Stimulated activated naive CD8-positive, alpha-beta T cell treated with anti-CD3 and anti-CD28 coated beads, Interleukin-15, Interleukin-2, amounts not matched to agents 100 U/mL and 50 U/mL, for 24 hours (primary cell): ENCODE data around the gene TAF12.
"Not testable (repeated sequence)": the region's sequence is repeated elsewhere in the genome, so short reads cannot be mapped to it uniquely, and the experiment has no call there.

ENCODE experiments used
- ATAC-seq: fragments of 150-1000 bp; cut with Tn5 transposase; one replicate; pipeline ENCODE4 v1.10.0; 2021
- DNase-seq: peaks from one replicate; pipeline ENCODE4 v3.0.0; 2021

TAF12 gene

GRCh38 chr1:28644494-28644893, 1.6 kb upstream of the TAF12 start:
- DNase-seq, result no peak
- ATAC-seq, result no peak

- ATAC-seq (peak; percentile 5), DNase-seq (no peak)
Observed at GRCh38 chr1:28642056-28642846, 616 bp downstream of the TAF12 start.

- DNase-seq, result no peak
- ATAC-seq, result no peak
Observed at GRCh38 chr1:28640766-28641165, 2.1 kb downstream of the TAF12 start.

GRCh38 chr1:28632560-28632959, 10.3 kb downstream of the TAF12 start:
- no peak for DNase-seq
- no peak for ATAC-seq

GRCh38 chr1:28631713-28632112, 11.2 kb downstream of the TAF12 start:
- DNase-seq, result no peak
- ATAC-seq, result no peak

GRCh38 chr1:28613175-28613574, 29.7 kb downstream of the TAF12 start:
- DNase-seq (no peak), ATAC-seq (no peak)

- DNase-seq, result no peak
- ATAC-seq, result no peak
Observed at GRCh38 chr1:28606771-28607170, 36.1 kb downstream of the TAF12 start.

- DNase-seq, result no peak
- no peak for ATAC-seq
Observed at GRCh38 chr1:28604962-28605361, 37.9 kb downstream of the TAF12 start.

- no peak for ATAC-seq
- no peak for DNase-seq
Observed at GRCh38 chr1:28604411-28604810, 38.5 kb downstream of the TAF12 start.

- ATAC-seq (no peak), DNase-seq (peak; percentile 42)
Observed at GRCh38 chr1:28602536-28603439, 40.1 kb downstream of the TAF12 start.

- DNase-seq (peak; percentile 13), ATAC-seq (peak; percentile 74)
Observed at GRCh38 chr1:28601696-28602095, 41.2 kb downstream of the TAF12 start.

- not testable (repeated sequence) for ATAC-seq, DNase-seq
Observed at GRCh38 chr1:28596276-28596675, 46.6 kb downstream of the TAF12 start.

GRCh38 chr1:28595412-28596191, 47.3 kb downstream of the TAF12 start:
- DNase-seq, result no peak
- no peak for ATAC-seq

GRCh38 chr1:28594686-28595411, 48.0 kb downstream of the TAF12 start:
- DNase-seq, result not testable (repeated sequence)

GRCh38 chr1:28593988-28594356, 48.9 kb downstream of the TAF12 start:
- not testable (repeated sequence) for DNase-seq, ATAC-seq

More at GRCh38 chr1:28594686-28595411, 48.0 kb downstream of the TAF12 start:
- not testable (repeated sequence) for ATAC-seq

- DNase-seq, result peak; percentile 18
- ATAC-seq, result peak; percentile 58
Observed at GRCh38 chr1:28592321-28593071, 50.4 kb downstream of the TAF12 start.

GRCh38 chr1:28591708-28592320, 51.1 kb downstream of the TAF12 start, which contains the start of gene RAB42:
RAB42 (plus strand) TSS chr1:28592265; CDS start chr1:28592512, 247 bp downstream.
- ATAC-seq (peak; percentile 60), DNase-seq (peak; percentile 12)

- not testable (repeated sequence) for DNase-seq, ATAC-seq
Observed at GRCh38 chr1:28586585-28587391, 56.1 kb downstream of the TAF12 start.

- ATAC-seq, result no peak
Observed at GRCh38 chr1:28582248-28582615, 60.6 kb downstream of the TAF12 start.

More at GRCh38 chr1:28582248-28582615, 60.6 kb downstream of the TAF12 start:
- DNase-seq, result no peak
